ENCODE data around the gene RAVER2.

The RAVER2 gene

DNA sequence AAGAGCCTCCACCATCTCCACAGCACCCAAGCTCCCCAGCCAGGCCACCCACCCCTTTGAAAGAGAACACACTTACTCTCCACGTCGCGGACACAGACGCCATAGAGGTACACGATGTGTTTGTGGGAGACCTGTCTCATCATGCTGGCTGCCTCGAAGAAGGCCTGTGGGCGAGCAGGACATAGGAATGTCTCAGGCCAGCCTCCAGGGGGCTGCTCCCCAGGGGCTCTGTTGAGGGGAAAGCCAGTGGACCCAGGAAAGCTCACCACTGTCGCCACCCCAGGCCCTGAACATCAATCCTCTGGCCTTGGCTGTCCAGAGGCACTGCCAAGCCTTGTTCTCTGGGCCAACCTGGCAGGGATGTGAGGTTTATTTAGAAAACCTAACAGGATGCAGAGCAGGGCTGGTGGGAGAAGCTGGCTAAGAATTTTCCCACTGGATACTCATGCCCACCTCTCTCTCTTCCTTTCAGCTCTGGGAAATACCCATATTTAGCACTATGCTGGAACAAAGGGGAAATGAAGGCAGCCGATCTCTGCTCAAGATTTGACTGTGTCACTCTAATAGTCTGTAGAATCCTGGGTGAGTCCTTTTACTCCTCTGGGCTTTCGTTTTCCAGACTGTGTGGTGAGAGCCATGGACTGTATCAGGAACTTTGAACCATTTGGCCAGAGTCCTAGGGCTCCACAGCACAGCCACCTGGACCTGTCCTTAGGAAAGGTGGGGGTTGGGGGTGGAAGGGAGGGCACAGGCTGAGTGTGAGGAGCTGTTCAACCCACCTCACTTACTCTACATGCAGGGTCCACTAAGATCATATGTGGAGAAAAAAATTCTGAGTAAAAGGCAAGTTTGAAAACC is 101.9 kb downstream of the RAVER2 start:
- DNase-seq (ENCODE audit: low read depth in 2 of 2), result no peak

DNA sequence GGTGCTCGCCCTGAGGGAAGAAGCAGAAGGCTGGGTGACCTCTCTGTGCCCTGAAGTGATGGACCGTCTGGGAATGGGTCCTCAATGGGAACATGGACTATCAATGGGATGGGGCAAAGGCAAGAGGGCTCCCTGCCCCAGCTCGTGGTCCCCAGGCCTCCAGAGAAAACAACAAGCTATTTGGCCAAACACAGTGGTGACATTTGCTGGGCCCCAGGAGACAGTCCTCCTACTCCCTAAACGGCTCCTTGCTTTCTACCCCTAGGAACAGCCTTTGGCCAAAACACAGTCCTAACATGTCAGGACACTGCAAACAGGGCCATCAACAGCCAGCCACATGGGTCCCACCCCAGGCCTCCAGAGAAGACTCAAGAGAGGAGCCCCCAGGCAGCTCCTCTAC is 102.8 kb downstream of the RAVER2 start:
- DNase-seq (ENCODE audit: low read depth in 2 of 2), result no peak

DNA sequence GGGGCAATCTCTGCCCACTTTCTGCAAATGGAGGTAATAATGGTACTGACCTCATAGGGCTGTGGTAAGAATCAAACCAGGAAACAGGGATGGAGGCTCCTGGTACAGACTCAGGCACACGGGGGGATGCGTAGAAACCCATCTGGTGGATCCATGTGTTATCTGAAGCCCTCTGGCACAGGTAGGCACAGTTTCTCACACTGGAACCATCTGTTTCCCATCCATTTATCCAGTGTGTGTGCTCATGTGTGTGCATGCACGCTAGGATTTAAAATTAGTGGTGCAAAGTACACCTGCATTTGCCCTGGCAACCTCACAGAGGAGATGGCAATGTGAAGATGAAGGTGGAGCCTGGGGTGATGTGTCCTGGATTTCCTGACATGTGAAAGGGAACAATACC is 103.3 kb downstream of the RAVER2 start:
- DNase-seq (ENCODE audit: low read depth in 2 of 2), result no peak

DNA sequence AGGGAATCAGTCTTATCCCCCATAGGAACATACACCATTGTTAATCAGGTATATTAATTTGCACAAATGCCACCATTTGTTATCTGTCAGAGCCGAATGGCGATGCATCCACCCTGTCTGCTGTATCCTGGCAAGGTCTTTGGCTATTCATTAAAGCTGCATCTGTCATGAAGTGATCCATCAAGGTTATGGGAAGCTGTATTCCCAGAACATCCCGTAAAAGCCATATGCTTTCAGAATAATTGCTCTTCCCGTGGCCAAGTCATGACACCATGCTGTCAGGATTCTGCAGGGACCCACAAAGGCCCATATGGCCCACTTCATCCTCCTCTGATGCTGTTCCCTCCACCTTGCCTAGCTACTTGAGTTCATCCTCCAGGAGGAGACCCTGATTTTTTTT is 103.9 kb downstream of the RAVER2 start:
- no peak for DNase-seq (ENCODE audit: low read depth in 2 of 2)

DNA sequence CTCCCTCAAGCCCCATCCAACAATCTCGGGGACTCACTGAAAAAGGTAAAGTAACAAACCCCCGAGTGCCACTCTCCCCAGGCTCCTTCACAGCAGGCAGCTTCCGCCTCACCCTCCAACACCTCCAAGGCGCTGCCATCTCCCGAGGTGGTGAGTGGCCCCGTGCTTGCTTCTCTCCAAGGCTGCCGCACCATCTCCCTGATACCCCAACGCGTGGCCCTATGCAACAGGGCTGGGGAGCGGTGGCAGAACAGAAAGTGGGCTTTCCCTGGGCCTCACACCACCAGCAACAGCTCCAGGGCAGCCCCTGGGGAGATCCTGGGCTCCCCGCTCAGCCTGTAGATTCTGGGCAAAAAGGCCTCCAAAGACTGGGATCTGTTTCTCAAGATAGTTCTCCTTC is 105.1 kb downstream of the RAVER2 start:
- DNase-seq (ENCODE audit: low read depth in 2 of 2), result no peak

DNA sequence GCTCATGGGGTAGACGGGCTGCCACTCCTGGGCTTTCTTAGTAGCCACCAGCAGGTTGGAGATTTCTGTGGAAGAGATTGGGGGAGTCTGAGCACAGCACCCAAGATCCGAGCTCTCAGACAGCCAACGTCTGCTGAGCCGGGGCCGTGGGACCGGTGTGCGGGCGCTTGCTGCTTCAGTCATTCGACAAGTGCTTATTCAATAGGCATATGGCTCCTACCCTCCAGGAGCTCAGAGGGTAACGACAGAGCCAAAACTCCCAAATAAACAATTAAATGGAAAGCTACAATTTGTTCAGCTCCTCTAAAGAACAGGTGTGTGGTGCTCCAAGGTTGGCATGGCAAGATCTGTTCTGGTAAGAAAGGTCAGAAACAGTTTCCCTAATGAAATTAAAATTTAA is 106.0 kb downstream of the RAVER2 start:
- no peak for DNase-seq (ENCODE audit: low read depth in 2 of 2)

DNA sequence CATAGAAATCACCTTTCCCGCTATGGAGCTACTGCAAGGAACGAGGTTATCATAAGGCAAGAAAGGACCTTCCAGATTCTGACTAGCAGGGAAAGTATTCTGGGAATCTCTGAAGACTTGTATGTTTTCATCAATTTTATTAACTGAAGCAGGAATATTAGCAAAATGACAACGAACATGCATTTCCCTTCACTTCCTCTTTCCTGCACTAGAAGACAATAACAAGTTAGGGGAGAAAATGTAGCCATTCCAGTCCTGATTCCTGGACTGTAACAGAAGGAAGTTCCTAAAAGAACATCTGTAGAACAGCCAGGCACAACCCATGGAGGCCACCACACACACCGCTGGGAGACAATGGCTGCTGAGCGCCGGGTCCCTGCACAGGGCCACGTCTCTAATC is 106.8 kb downstream of the RAVER2 start:
- DNase-seq (ENCODE audit: low read depth in 2 of 2), result no peak

DNA sequence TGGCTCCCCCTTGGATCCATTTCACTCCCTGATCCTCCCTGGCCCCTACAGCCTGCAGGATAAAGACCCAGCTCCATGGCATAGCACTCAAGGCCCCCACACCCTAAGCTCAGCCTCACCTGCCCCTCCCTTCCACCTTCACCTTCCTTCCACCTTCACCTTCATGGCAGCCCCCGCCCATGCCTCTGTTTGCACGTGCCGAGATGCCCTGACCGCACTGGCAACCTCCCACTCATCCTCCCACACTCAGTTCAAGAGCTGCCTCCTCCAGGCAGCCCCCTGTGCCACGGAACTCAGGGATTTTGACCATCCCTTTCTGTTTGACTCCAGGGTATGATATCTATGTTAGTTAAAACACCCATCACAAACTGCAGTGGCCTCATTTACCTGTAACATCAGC is 109.8 kb downstream of the RAVER2 start:
- DNase-seq (ENCODE audit: low read depth in 2 of 2), result no peak

DNA sequence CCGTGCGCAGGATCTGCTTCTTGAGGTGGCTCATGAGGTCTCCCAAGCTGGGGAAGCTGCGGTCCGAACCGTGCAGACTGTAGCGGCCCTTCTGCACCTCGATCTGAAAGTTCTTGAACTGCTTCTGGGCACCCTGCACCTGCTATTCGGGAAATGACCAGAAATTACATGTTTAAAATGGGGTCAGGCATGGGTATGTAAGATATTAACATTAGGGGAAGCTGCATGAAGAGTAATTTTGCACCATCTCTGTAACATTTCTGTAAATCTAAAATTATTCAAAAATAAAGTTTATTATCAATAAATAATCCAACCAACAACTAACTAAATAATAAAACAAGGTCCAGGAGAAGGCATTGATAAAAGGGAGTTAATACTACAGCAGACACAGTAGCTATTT is 110.7 kb downstream of the RAVER2 start:
- DNase-seq (ENCODE audit: low read depth in 2 of 2), result no peak

DNA sequence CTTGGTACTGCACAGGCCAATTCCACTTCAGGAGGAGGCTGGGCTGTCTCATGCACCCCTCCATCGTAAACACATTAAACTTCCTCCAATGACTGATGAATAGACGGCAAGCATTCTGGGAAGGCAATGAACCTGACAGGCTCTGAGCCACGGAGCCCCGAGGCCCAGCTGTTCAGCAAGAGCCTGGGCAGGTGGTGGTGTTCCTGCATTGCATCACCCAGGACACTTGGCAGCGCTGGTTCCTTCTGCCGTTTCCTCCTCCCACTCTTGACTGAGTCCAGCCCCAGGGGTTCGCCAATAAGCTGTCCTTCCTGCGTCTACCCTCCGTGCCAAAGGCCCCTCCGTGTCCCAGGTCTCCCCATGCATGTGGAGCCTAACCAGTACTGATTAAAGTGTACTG is 111.7 kb downstream of the RAVER2 start:
- no peak for DNase-seq (ENCODE audit: low read depth in 2 of 2)

DNA sequence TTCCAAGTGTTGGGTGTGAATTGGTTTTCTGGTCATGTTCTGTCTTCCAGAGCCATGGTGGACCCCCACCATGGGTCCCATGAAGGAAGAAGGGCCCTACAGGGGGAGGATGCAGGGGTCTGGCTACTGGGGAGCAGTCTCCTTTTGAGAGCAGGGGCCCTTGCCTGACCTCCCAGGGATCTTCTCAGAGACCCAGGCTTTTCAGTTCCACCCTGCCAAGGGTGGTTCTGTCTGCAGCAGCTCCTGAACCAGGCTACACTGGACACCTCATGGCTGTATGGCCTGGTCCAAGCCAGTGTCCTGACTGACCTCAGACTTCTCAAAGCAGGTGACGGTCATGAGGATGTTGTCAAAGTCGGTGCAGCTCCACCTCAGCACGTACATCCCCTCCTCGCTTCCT is 112.5 kb downstream of the RAVER2 start:
- no peak for DNase-seq (ENCODE audit: low read depth in 2 of 2)

DNA sequence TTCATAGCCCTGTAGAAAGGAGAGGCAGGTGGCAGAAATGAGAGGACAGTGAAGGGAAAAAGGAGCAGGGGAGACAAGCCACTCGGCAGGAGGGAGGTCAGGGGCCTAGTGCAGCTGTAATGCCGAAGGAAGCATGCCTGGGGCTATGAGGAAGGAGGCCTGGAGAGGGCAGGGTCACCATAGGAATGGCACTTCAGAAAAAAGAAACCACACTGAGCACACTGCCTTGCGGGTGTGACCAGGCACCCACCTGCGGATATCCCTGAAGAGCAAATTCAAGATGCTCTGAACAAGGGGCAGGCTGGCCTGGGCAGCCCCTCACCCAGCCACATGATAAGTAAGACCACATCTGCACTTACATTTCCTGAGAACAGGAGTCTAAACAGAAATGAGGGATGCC is 116.7 kb downstream of the RAVER2 start:
- DNase-seq (ENCODE audit: low read depth in 2 of 2), result no peak

DNA sequence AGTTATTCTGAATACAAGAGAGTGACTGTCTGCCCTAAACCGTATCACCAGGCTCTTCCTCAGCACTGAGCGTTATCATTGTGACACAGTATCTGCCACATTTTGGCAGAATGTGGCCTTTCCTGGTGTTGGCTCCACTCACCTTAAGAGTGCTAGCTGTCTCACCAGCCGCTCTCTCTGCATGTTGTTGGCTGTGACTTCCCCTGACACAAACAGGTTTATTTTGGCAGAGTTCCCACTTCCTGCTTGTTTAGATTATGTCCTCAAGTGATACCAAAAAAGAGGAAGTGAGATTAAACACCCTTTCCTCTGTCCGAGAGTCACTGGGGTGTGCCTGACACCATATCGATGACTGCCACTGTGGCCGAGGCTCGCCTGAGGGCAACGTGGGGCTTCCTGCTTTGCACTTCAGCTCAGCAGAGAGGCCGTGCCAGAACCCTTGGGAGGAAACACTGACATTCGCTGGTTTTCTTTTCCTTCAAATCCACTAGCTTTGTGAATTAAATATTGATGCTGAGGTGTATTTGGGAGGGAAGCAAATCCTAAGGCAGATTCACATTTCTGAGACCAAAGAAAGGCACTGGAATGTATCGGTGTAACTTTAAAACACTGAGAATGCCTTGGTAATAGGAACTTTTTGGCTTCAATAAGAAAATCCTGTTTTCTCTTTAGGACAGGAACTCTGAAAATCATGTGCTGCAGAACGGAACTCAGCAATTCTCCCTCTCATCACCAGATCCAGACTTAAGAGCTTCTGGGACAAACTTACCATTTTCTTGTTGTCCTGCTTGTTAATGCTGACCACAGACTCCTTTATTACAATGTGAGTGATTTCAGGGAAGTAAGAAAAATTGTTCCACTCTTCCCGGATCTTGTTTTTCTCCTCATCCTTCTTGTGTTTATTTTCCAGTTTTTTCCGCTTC is 119.4 kb downstream of the RAVER2 start:
- peak; percentile 22 to 31 for DNase-seq (ENCODE audit: low read depth in 2 of 2)

DNA sequence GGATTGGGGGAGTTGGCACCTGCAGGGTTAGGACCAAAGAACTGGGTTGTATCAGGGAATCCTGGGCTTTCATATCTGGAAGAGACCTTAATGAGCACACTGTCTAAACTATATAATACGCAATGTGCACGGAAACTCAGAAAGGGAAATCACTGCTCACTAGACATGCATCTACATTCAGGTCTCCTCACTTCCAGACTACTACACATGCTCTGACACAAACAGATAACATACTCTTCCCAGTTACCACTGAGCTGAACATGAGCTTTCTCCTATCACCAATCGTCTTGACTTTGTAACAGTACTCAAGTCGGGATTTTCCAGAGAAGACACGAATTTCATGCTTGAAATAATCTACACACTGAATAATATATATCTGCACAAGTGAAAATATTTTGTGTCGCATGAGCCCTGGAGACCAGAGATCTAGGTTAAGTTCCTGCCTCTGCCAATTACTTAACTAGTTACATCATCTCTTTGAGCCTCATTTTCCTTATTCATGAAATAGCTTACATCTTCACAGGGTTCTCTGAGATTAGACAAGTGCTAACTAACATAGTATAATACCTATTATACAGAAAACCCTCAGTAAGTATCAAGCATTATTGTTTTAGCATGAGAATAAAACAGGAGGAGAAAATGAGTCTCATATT is 120.4 kb downstream of the RAVER2 start:
- DNase-seq (ENCODE audit: low read depth in 2 of 2), result no peak

DNA sequence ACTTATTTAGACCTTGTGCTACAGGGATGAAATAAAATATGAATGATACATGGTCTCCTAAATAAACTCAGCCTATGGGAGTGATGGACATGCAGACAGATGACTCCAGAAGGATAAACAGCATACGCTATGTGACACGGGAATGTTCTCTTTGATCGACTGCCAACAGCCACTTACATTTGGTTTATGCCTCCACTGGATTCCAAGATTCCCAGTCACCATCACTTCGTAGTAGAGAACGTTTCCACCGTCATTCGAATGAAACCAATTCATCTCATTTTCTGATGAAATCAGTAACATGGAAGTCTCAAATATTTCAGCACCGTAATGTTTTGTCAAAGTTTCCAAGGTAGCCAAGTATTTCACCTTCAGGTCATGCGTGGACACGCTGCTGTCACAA is 121.8 kb downstream of the RAVER2 start:
- no peak for DNase-seq (ENCODE audit: low read depth in 2 of 2)

DNA sequence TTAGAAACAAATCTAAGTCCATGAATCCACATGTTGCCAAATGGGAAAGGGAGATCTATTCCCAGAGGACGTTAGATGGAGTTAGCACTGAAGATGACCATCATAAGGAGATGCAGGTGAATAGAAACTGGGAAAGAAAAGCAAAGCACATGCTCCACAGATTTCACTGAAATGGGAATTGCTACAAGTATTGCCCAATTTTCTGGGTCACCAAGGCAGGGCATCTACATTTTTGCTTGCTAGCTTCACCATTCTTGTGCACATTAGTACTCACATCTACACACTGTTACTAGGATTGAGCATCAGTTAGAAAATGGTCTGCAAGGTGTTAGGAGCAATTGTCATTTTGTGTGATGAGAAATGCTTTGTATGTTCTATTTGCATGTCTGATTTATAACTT is 122.4 kb downstream of the RAVER2 start:
- DNase-seq (ENCODE audit: low read depth in 2 of 2), result no peak

DNA sequence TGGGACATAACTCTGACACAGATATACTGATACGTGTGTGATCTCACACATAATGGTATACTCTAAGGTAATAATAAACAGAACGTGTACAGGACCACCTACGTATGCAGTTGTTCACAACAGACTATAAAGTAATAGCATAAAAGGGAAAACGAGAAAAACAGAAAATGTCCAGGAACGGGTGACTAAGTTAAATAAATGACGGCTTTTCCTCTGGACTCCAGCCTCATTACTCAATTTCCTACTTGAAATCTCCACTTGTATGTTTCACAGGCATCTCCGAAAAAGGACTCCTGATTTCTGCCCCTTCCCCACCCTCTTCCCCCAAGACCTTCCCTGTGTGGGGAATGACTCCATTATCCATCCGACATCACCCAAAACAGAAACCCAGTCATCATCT is 126.4 kb downstream of the RAVER2 start:
- no peak for DNase-seq (ENCODE audit: low read depth in 2 of 2)

DNA sequence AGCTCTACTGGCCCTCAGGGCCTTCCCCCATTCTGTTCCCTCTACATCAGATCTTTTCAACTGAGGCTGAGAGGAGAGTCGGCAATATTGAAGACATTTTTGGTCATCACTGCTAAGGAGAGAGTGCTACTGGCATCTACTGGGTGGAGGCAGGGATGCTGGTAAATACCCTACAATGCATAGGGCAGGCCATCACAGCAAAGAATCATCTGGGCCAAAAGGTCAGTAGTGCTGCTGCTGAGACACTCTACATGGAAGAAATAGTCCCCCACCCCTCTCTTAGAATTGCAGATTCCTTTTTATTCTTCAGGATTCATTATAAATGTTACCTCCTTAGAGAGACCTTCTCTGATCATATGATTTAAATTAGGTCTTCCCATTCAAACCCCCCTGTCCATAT is 127.2 kb downstream of the RAVER2 start:
- DNase-seq (ENCODE audit: low read depth in 2 of 2), result no peak

DNA sequence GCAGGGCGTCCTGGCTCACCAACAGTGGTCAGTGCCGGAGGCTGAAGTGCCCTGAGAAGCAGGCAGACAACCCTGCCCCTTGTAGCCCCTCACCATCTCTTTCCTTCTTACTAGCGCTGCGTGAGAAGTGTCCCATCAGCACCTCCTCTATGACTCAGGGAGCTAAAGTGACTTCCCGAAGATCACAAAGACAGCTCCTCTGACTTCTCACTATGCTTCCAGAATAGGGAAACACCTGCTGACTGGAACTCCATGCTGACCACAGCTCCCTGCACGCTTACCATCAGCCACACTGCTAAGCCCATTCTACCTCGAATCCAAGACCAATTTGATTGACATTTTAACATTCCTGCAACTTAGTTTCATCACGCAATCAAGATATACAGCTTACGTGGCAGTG is 128.7 kb downstream of the RAVER2 start:
- no peak for DNase-seq (ENCODE audit: low read depth in 2 of 2)

DNA sequence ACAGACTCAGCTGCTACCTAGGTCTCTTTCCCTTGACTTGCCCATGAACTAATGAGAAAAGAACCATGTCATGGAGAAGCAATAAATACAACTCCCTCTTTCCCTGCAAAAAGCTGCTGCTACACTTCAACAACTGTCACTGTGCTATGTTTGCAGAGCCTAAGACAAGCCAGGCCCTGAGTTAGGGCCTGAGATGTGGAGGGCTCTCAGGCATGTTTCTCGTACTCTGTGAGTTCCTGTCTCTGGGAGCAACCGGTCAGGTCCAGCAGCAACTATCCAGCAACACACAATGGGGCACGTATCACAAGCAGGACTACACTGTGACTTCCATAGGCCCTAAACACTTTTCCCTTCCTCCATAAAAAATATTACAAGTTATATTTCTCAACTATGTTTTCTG is 129.8 kb downstream of the RAVER2 start:
- no peak for DNase-seq (ENCODE audit: low read depth in 2 of 2)

DNA sequence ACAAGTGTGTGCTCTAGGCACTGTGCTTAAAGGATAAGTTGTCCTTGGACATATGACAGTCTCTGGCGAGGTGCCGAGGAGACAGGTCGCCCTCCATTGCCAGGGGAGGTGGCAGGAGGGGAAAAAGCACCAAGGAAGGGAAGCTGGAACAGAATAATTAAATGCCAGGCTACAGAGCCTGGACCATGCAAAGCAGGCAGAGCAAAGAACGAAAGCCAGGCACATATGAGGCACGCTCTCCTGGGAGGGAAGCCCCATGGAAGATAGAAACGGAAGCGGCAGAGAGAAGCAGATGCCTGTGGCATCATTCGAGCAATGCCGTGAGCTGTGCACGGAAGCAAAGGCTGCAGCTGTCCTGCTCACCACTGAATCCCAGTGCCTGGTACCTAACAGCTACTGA is 130.2 kb downstream of the RAVER2 start:
- no peak for DNase-seq (ENCODE audit: low read depth in 2 of 2)

DNA sequence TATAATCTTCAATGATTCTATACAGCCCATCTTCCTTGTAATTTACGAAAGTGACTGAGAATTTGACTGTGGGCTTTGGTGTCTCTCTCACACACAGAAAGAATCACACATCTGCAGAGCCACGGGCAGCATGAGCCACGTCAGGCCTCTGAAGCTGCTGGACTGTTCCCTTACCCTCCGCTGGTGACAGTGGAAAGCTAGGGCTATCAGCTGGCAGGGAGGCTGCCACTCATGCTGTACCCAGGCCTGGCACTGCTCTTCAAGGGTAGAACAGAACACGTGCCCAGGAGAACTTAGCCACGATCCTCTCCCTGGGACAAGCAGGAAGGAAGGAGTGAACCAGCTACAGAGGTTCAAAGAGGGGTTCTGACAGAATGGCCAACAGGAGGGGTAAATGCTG is 130.7 kb downstream of the RAVER2 start:
- no peak for DNase-seq (ENCODE audit: low read depth in 2 of 2)

DNA sequence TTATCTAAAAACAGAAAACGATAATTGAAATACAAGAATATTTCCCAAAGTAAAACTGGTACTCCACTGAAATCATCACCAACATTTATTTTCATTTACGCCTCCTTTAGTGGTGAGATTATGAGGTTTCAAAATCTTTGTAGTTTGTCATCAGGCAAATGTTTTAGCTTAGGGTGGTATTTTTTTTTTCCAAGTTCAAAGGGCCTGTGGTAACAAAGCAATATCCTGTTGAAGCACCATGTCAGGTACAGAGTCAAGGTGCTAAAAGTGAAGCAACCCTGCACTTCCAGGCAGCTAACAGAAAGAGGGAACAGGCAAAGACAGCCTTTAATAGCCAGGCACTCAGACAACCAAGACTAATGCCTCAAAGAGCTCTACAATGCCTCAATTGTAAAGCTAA is 132.3 kb downstream of the RAVER2 start:
- DNase-seq (ENCODE audit: low read depth in 2 of 2), result no peak
